Type B pancreatic cell (in vitro differentiated cells): ENCODE results near the gene ESPN. TPM values are rescaled to one million over a fixed set of nuclear protein-coding genes. Genes with fewer than 3 reads are reported as not detected.
"Not testable (repeated sequence)": the region's sequence is repeated elsewhere in the genome, so short reads cannot be mapped to it uniquely, and the experiment has no call there.

ENCODE experiments used
- DNase-seq: peaks from one replicate; pipeline ENCODE4 v3.0.0; 2021; ENCODE audit warnings: mixed read lengths; ENCODE audit not compliant: unreplicated experiment; ENCODE audit errors: extremely low spot score
- H3K27ac Mint-ChIP-seq: 2 replicates; pipeline ENCODE4 v1.8.0; 2021; ENCODE audit warnings: mild to moderate bottlenecking, mixed read lengths
- H3K27me3 Mint-ChIP-seq: 2 replicates; pipeline ENCODE4 v1.8.0; 2021; ENCODE audit warnings: mixed read lengths
- H3K36me3 Mint-ChIP-seq: 2 replicates; pipeline ENCODE4 v1.8.0; 2021; ENCODE audit warnings: mixed read lengths
- H3K4me1 Mint-ChIP-seq: one replicate; pipeline ENCODE4 v1.8.0; 2021; ENCODE audit warnings: mixed read lengths; ENCODE audit not compliant: unreplicated experiment
- H3K4me3 Mint-ChIP-seq: 2 replicates; pipeline ENCODE4 v1.8.0; 2021; ENCODE audit warnings: mild to moderate bottlenecking, mixed read lengths
- H3K9me3 Mint-ChIP-seq: 2 replicates; pipeline ENCODE4 v1.8.0; 2021; ENCODE audit warnings: mixed read lengths
- total RNA-seq: library from RNA; stranded (reverse); gene quantifications from 2 replicates; pipeline ENCODE4 v1.2.1, GENCODE V29; 2021; ENCODE audit warnings: low replicate concordance
- TF ChIP-seq, protein P1 (sequence below): fragments of 200-600 bp; sonication (generic); conservative IDR thresholded peaks from 2 replicates; pipeline ENCODE4 v1.5.0; 2021; ENCODE audit warnings: antibody characterized with exemption, mild to moderate bottlenecking

ESPN gene
- total RNA-seq, 1 donor from 2014 or later, result 13.8 TPM

DNA sequence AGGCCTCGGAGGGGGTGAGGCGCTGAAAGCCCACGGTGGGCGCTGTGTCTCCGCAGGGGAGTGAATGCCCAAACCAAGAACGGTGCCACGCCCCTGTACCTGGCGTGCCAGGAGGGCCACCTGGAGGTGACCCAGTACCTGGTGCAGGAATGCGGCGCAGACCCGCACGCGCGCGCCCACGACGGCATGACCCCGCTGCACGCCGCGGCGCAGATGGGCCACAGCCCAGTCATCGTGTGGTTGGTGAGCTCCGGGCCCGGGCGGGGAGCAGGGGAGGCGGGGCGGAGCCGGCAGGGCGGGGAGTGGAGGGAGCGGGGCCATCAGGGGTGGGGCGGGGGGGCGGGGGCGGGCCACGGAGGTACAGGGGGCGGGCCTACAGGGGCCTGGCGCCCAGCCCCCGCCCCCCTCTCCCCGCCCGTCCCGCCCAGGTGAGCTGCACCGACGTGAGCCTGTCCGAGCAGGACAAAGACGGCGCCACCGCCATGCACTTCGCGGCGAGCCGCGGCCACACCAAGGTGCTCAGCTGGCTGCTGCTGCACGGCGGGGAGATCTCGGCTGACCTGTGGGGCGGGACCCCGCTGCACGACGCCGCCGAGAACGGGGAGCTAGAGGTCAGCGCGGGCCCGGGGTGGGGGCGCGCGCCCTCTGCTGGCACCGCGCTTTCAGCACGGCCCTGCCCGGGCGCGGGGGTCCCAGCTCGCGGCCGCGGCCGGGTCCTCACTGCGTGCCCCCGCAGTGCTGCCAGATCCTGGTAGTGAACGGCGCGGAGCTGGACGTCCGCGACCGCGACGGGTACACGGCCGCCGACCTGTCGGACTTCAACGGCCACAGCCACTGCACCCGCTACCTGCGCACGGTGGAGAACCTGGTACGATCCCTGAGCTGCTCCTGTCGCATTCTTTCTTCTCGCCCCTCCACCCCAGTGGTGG is 15.9 kb downstream of the ESPN start:
- Mint-ChIP-seq H3K27ac (no peak overlapping the region), H3K4me1 (peaks cover 16% of the 10 kb centered on the region), H3K36me3 (no peaks in the 10 kb centered on the region), H3K9me3 (no peaks in the 10 kb centered on the region), H3K27me3 (peaks cover 23% of the 10 kb centered on the region), H3K4me3 (peak overlapping the region; percentile 55)
- no peak for DNase-seq
- TF ChIP-seq, protein P1, sequence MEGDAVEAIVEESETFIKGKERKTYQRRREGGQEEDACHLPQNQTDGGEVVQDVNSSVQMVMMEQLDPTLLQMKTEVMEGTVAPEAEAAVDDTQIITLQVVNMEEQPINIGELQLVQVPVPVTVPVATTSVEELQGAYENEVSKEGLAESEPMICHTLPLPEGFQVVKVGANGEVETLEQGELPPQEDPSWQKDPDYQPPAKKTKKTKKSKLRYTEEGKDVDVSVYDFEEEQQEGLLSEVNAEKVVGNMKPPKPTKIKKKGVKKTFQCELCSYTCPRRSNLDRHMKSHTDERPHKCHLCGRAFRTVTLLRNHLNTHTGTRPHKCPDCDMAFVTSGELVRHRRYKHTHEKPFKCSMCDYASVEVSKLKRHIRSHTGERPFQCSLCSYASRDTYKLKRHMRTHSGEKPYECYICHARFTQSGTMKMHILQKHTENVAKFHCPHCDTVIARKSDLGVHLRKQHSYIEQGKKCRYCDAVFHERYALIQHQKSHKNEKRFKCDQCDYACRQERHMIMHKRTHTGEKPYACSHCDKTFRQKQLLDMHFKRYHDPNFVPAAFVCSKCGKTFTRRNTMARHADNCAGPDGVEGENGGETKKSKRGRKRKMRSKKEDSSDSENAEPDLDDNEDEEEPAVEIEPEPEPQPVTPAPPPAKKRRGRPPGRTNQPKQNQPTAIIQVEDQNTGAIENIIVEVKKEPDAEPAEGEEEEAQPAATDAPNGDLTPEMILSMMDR, result peak; percentile 67

DNA sequence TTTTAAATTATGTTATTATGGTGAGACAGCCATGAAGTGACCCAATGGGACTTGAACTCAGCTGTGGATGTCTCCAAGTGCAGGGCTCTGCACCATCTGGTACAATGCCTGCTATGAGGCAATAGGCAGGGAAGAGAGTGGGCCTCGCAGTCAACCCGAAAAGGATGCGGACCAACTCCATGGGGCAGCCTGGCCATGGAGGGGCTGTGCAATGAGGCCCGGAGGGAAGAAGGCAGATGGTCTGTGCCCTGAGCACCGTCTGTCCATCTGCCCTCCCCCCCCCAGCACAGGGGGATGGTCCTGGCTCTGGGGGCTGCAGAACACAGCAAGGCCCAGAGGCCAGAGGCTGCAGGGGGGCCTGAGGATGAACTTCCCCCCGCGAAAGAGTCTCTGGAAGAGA is 17.0 kb downstream of the ESPN start:
- H3K36me3 Mint-ChIP-seq, result no peaks in the 10 kb centered on the region
- no peak overlapping the region for H3K27ac Mint-ChIP-seq
- peaks cover 16% of the 10 kb centered on the region for H3K4me1 Mint-ChIP-seq

GRCh38 chr1:6443339-6444115 is 19.0 kb downstream of the ESPN start:
- Mint-ChIP-seq H3K4me3 (no peak overlapping the region), H3K27ac (no peak overlapping the region), H3K27me3 (peaks cover 21% of the 10 kb centered on the region), H3K9me3 (no peaks in the 10 kb centered on the region), H3K4me1 (peaks cover 10% of the 10 kb centered on the region), H3K36me3 (no peaks in the 10 kb centered on the region)
- TF ChIP-seq, protein P1, result no peak
- DNase-seq, result no peak

More for the DNA sequence above, 17.0 kb downstream of the ESPN start:
- Mint-ChIP-seq H3K9me3 (no peaks in the 10 kb centered on the region), H3K4me3 (peak overlapping the region; percentile 55), H3K27me3 (peaks cover 26% of the 10 kb centered on the region)
- DNase-seq, result no peak
- TF ChIP-seq, protein P1, result no peak

DNA sequence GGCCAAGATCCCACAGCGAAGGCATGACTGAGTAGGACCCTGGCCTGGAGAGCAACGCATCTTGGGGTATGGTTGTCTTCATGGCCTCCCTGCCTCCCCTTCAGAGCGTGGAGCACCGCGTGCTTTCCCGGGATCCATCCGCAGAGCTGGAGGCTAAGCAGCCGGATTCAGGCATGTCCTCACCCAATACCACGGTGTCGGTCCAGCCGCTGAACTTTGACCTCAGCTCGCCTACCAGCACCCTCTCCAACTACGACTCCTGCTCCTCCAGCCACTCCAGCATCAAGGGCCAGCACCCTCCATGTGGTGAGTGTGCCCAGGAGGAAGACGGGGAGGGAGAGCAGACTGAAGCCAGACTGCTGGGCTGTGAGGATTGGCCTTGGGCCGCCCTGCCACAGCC is 19.8 kb downstream of the ESPN start:
- peaks cover 10% of the 10 kb centered on the region for H3K4me1 Mint-ChIP-seq
- no peak overlapping the region for H3K4me3 Mint-ChIP-seq
- TF ChIP-seq, protein P1, result no peak
- H3K27ac Mint-ChIP-seq, result no peak overlapping the region
- peaks cover 23% of the 10 kb centered on the region for H3K27me3 Mint-ChIP-seq
- H3K36me3 Mint-ChIP-seq, result no peaks in the 10 kb centered on the region
- no peak for DNase-seq
- H3K9me3 Mint-ChIP-seq, result no peaks in the 10 kb centered on the region

GRCh38 chr1:6445062-6445763 is 20.6 kb downstream of the ESPN start:
- DNase-seq, result no peak
- TF ChIP-seq, protein P1, result peak; percentile 70
- peak overlapping the region; percentile 14 for H3K27ac Mint-ChIP-seq
- H3K4me3 Mint-ChIP-seq, result peak overlapping the region; percentile 24
- H3K4me1 Mint-ChIP-seq, result peaks cover 14% of the 10 kb centered on the region
- H3K27me3 Mint-ChIP-seq, result peaks cover 27% of the 10 kb centered on the region
- no peaks in the 10 kb centered on the region for H3K36me3 Mint-ChIP-seq
- H3K9me3 Mint-ChIP-seq, result no peaks in the 10 kb centered on the region

DNA sequence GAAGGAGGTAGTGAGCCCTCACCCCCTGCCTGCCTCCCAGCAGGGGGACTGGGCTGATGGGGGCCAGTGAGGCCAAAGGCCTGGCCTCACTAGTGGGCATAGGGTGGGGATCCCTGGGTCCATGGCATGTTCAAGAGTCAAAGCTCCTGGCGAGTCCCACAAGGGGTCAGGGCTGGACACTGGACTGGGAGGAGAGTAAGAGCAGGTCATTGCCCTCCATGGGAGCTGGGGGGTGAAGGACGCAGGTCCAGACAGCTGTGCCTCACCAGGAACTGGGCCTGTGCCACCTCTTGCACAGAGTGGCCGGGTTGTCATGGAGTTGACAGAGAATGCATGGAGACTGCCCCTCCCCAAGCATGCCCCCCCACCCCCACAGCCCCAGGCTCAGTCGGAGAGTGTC is 21.4 kb downstream of the ESPN start:
- not testable (repeated sequence) for H3K36me3 Mint-ChIP-seq, DNase-seq, H3K27ac Mint-ChIP-seq, H3K9me3 Mint-ChIP-seq, H3K4me3 Mint-ChIP-seq
- Mint-ChIP-seq H3K27me3 (peaks cover 29% of the 10 kb centered on the region), H3K4me1 (peaks cover 14% of the 10 kb centered on the region)
